Measurements from ENCODE around the gene PRPF19. TPM values are rescaled to one million over a fixed set of nuclear protein-coding genes. Genes with fewer than 3 reads are reported as not detected.

The PRPF19 gene
- 10 to 100 TPM; 66.7 to 87.5 TPM for total RNA-seq
- total RNA-seq = 53.9 to 54.3 reads per million in 2 donors

DNA sequence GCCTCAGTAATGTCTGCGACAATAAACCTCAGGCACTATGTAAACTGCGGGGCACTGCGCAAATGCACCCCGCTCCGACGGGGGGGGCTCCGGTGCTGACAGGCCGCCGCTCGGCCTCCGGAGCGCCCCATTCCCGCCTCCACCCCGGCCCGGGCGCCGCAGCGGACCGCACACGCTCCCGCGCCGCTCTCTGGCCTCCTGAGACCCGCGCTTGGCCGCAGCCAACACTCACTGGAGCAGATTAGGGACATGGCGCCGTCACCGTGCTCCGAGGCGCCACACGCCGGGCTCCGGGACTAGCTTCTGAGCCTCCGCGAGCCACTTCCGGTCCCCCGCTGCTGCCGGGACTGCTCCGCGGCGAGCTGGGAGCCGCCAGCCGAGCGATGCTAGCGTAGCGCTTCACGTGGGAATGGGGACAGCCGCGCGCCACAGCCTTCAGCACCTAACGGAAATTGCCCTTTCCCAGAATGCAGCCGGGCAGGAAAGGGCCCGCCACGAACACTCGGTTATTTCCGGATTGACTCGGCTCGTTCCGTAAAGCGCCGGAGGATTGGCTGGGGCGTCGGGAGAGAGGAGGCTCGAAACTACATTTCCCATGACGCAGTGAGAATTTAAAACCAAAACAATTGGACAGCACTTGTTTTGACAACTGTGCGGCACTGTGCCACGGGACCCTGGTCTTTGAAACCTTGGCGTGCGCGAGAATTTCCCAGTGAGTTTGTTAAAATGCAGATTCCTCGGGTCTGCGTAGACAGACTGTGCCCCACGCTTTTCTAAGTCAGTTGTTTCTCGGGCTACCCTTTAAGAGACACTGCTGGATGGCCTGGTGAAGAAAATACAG, at the start of gene PRPF19:
Gene PRPF19, minus strand, starts transcription at position 454 of the 841 bp plus-strand sequence. Its CDS starts 203 bp downstream, at position 251.
- no peaks in the 10 kb centered on the region for H3K36me3 Mint-ChIP-seq (ENCODE audit: low read depth)
- H3K27ac Mint-ChIP-seq = peak within 1 kb of the TSS; percentile 96
- no peaks in the 10 kb centered on the region for H3K27me3 Mint-ChIP-seq
- H3K4me3 Mint-ChIP-seq = peak within 1 kb of the TSS; percentile 96
- ATAC-seq (peak; percentile 93), DNase-seq (peak; percentile 92 to 100 (median 97))
- H3K4me1 Mint-ChIP-seq = peaks cover 23% of the 10 kb centered on the region
- H3K9me3 ChIP-seq (ENCODE audit: control insufficient read depth, low read length, poor library complexity, severe bottlenecking) = no peaks in the 10 kb centered on the region

- Mint-ChIP-seq H3K27ac (no peak overlapping the region), H3K4me3 (no peak overlapping the region), H3K36me3 (ENCODE audit: low read depth) (no peaks in the 10 kb centered on the region), H3K4me1 (peaks cover 16% of the 10 kb centered on the region), H3K27me3 (peaks cover 25% of the 10 kb centered on the region)
- H3K9me3 ChIP-seq (ENCODE audit: control insufficient read depth, low read length, poor library complexity, severe bottlenecking) = no peaks in the 10 kb centered on the region
- ATAC-seq (no peak), DNase-seq (no peak)
These were observed 49.2 kb upstream of the PRPF19 start for GRCh38 chr11:60955571-60955970.

- Mint-ChIP-seq H3K27me3 (peaks cover 17% of the 10 kb centered on the region), H3K27ac (no peak overlapping the region), H3K4me1 (peaks cover 16% of the 10 kb centered on the region), H3K4me3 (no peak overlapping the region), H3K36me3 (ENCODE audit: low read depth) (no peaks in the 10 kb centered on the region)
- DNase-seq = no peak
- no peaks in the 10 kb centered on the region for H3K9me3 ChIP-seq (ENCODE audit: control insufficient read depth, low read length, poor library complexity, severe bottlenecking)
- peak; percentile 9 for ATAC-seq
These were observed 48.0 kb upstream of the PRPF19 start for GRCh38 chr11:60954421-60954820.

GRCh38 chr11:60953781-60954180, 47.4 kb upstream of the PRPF19 start:
- no peak overlapping the region for H3K27ac Mint-ChIP-seq
- peaks cover under 1% of the 10 kb centered on the region for H3K36me3 Mint-ChIP-seq (ENCODE audit: low read depth)
- ATAC-seq (peak; percentile 11), DNase-seq (no peak)
- no peak overlapping the region for H3K4me3 Mint-ChIP-seq
- peaks cover 20% of the 10 kb centered on the region for H3K27me3 Mint-ChIP-seq
- no peaks in the 10 kb centered on the region for H3K9me3 ChIP-seq (ENCODE audit: control insufficient read depth, low read length, poor library complexity, severe bottlenecking)
- peaks cover 16% of the 10 kb centered on the region for H3K4me1 Mint-ChIP-seq

DNA sequence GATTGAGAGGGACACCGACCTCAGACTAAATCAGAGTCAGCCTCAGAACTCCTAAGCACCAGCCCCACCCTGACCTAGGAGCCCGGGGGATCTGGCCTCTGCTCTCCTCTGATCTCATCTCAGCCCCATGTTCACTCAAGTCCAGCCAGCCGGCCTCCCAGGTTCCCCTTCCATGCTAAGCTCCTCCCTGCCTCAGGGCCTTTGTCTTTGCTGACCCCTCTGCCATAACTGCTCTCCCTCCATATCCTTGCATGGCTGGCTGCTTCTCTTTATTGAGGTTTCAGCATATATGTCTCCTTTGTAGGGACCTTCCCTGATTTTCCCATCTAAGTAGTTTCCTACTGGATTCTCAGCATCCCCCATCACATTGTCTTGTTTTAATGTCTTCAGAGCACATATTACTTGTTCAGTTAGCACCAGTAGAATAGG, 46.4 kb upstream of the PRPF19 start:
- Mint-ChIP-seq H3K4me3 (peak overlapping the region; percentile 86), H3K36me3 (ENCODE audit: low read depth) (peaks cover 3% of the 10 kb centered on the region), H3K27ac (peak overlapping the region; percentile 78), H3K4me1 (peaks cover 20% of the 10 kb centered on the region), H3K27me3 (peaks cover 25% of the 10 kb centered on the region)
- H3K9me3 ChIP-seq (ENCODE audit: control insufficient read depth, low read length, poor library complexity, severe bottlenecking) = no peaks in the 10 kb centered on the region
- ATAC-seq (no peak), DNase-seq (no peak)

GRCh38 chr11:60951904-60952741, 45.7 kb upstream of the PRPF19 start, which contains the start of gene SLC15A3:
Gene SLC15A3 (minus strand): TSS chr11:60952176. CDS start chr11:60951551, 625 bp downstream.
- H3K9me3 ChIP-seq (ENCODE audit: control insufficient read depth, low read length, poor library complexity, severe bottlenecking) = no peaks in the 10 kb centered on the region
- ATAC-seq (peak; percentile 71), DNase-seq (no peak)
- Mint-ChIP-seq H3K4me1 (peaks cover 20% of the 10 kb centered on the region), H3K4me3 (peak within 1 kb of the TSS; percentile 86), H3K27me3 (peaks cover 23% of the 10 kb centered on the region), H3K27ac (peak within 1 kb of the TSS; percentile 78), H3K36me3 (ENCODE audit: low read depth) (peaks cover 3% of the 10 kb centered on the region)

- peak overlapping the region; percentile 86 for H3K4me3 Mint-ChIP-seq
- ATAC-seq = peak; percentile 10
These were observed 45.2 kb upstream of the PRPF19 start for GRCh38 chr11:60951606-60951903.

GRCh38 chr11:60950933-60951605, 44.7 kb upstream of the PRPF19 start:
- ATAC-seq (peak; percentile 57), DNase-seq (peak in 1 of 3 donors; percentile 33)
- no peaks in the 10 kb centered on the region for H3K9me3 ChIP-seq (ENCODE audit: control insufficient read depth, low read length, poor library complexity, severe bottlenecking)
- Mint-ChIP-seq H3K4me3 (peak overlapping the region; percentile 86), H3K27ac (no peak overlapping the region), H3K36me3 (ENCODE audit: low read depth) (peaks cover 3% of the 10 kb centered on the region), H3K27me3 (peaks cover 24% of the 10 kb centered on the region), H3K4me1 (peaks cover 20% of the 10 kb centered on the region)

More at GRCh38 chr11:60951606-60951903, 45.2 kb upstream of the PRPF19 start:
- DNase-seq = no peak
- H3K4me1 Mint-ChIP-seq = peaks cover 20% of the 10 kb centered on the region
- peaks cover 20% of the 10 kb centered on the region for H3K27me3 Mint-ChIP-seq
- peaks cover 3% of the 10 kb centered on the region for H3K36me3 Mint-ChIP-seq (ENCODE audit: low read depth)
- H3K9me3 ChIP-seq (ENCODE audit: control insufficient read depth, low read length, poor library complexity, severe bottlenecking) = no peaks in the 10 kb centered on the region
- H3K27ac Mint-ChIP-seq = peak overlapping the region; percentile 78

DNA sequence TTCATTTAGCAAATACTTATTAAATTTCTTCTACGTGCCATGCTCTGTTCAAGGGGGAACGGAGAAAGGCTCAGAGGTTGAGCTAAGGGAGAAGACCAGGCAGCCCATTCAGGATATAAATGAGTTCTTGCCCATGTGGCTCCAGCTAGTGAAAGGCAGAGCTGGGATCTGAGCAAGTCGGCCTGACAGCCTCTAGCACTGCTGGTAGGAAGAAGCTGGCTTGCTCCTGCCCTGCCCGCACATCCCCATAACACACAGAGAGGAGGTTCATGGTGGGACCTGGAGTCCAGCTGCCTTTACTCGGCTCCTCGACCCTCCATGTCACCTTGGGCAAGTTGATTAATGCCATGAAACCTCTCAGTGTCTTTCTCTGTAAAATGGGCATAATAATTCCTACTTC, 43.6 kb upstream of the PRPF19 start:
- ATAC-seq (no peak), DNase-seq (no peak)
- peak overlapping the region; percentile 25 for H3K4me3 Mint-ChIP-seq
- peaks cover 27% of the 10 kb centered on the region for H3K27me3 Mint-ChIP-seq
- no peak overlapping the region for H3K27ac Mint-ChIP-seq
- H3K9me3 ChIP-seq (ENCODE audit: control insufficient read depth, low read length, poor library complexity, severe bottlenecking) = no peaks in the 10 kb centered on the region
- H3K36me3 Mint-ChIP-seq (ENCODE audit: low read depth) = peaks cover 3% of the 10 kb centered on the region
- peaks cover 20% of the 10 kb centered on the region for H3K4me1 Mint-ChIP-seq

DNA sequence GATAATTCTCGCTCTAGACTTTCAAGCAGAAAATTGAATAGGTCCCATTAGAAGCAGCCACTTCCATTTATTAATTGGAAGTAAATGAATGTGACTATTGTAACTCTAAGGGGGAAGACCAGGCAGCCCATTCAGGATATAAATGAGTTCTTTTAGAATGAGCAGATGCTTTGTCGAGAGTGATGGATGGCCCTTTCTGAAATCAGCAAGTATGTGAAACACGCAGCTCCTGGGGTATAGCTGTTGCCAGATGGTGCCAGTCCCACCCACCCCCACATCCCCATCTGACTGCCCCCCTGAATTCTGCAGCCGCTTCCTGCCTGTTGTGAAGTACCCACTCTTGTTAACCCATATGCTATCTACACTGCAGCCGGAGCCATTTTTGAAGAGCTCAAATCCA, 41.9 kb upstream of the PRPF19 start:
- peaks cover 17% of the 10 kb centered on the region for H3K4me1 Mint-ChIP-seq
- no peak for DNase-seq
- no peak overlapping the region for H3K4me3 Mint-ChIP-seq
- no peak for ATAC-seq
- no peaks in the 10 kb centered on the region for H3K9me3 ChIP-seq (ENCODE audit: control insufficient read depth, low read length, poor library complexity, severe bottlenecking)
- peaks cover 32% of the 10 kb centered on the region for H3K27me3 Mint-ChIP-seq
- H3K27ac Mint-ChIP-seq = no peak overlapping the region
- peaks cover 3% of the 10 kb centered on the region for H3K36me3 Mint-ChIP-seq (ENCODE audit: low read depth)

GRCh38 chr11:60947700-60948099, 41.3 kb upstream of the PRPF19 start:
- H3K27me3 Mint-ChIP-seq = peaks cover 27% of the 10 kb centered on the region
- no peak overlapping the region for H3K4me3 Mint-ChIP-seq
- DNase-seq = no peak
- no peak for ATAC-seq
- peaks cover 14% of the 10 kb centered on the region for H3K4me1 Mint-ChIP-seq
- peaks cover 3% of the 10 kb centered on the region for H3K36me3 Mint-ChIP-seq (ENCODE audit: low read depth)
- H3K9me3 ChIP-seq (ENCODE audit: control insufficient read depth, low read length, poor library complexity, severe bottlenecking) = no peaks in the 10 kb centered on the region
- no peak overlapping the region for H3K27ac Mint-ChIP-seq

- peaks cover 21% of the 10 kb centered on the region for H3K27me3 Mint-ChIP-seq
- H3K4me3 Mint-ChIP-seq = no peak overlapping the region
- no peaks in the 10 kb centered on the region for H3K9me3 ChIP-seq (ENCODE audit: control insufficient read depth, low read length, poor library complexity, severe bottlenecking)
- no peak for ATAC-seq
- H3K36me3 Mint-ChIP-seq (ENCODE audit: low read depth) = peaks cover 3% of the 10 kb centered on the region
- peaks cover 6% of the 10 kb centered on the region for H3K4me1 Mint-ChIP-seq
- peak overlapping the region; percentile 9 for H3K27ac Mint-ChIP-seq
- no peak for DNase-seq
These were observed 40.3 kb upstream of the PRPF19 start for GRCh38 chr11:60946601-60947264.

Measured in T-helper 17 cell (primary cell).